HG03571 (cell line): Measurements from ENCODE around the gene MDFI.

Source experiments
- ATAC-seq: cut with Tn5 transposase; IDR thresholded peaks from one replicate; pipeline ENCODE4 v1.9.1; 2021; ENCODE audit not compliant: unreplicated experiment

Gene MDFI

GRCh38 chr6:41633056-41633634, 5.1 kb upstream of the MDFI start:
- ATAC-seq, result no peak

- no peak for ATAC-seq
Observed at GRCh38 chr6:41634657-41635056, 3.6 kb upstream of the MDFI start.

- no peak for ATAC-seq
Observed at GRCh38 chr6:41635365-41635764, 2.9 kb upstream of the MDFI start.

DNA sequence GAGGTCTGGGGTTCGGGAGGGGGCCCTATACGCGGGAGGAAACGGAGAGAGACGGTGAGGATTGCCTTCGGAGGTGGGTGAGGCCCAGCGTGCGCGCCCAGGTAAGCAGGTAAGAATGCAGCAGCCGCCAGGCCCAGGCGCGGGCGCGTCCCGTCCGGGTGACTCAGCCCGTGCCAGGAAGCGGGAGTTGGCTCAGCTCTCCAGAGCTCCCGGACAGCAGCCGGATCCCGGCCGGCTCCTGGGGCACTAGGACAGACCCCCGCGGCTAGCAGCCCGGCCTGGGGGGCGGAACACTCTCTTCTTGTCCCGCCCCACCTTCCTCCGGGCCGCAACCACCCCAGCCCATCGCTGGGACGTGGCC, 1.5 kb upstream of the MDFI start:
- ATAC-seq, result no peak

DNA sequence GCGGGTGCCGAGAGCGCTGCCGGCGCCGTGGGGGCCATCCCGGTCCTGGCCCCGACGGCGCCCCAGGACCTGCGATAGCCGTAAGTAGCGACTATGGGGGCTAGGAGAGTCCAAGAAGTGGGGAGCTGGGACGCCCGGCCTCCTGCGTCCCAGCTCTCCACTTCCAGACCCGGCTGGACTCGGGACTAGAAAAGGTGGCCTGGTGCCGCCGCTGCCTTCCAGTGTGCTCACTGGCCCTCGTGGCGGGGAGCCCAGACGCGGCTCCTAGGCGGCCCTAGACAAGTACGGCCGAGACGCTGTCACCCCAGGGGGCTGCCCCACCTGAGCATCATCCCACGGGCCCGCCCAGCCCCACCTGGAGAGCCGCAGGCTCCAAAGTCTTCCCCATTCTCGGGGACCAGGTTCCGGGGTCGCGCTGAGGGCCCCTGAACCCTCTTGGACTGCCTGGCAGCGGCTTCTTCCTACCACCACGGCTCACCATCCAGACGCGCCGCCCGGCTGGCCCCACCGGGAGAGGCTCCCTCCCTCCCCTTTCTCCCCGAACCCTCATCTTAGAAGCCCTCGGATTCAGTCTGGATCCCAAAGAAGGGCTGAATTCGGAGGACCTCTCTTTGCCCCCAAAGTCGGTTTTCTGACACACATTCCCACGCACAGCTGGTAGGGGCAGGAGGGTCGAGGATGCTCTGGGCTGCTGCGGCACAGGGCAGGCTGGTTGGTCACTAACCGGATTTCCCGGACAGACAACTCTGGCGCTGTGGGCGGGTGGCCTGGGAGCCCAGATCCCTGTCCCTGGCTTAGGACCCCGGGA, 870 bp upstream of the MDFI start:
- no peak for ATAC-seq

DNA sequence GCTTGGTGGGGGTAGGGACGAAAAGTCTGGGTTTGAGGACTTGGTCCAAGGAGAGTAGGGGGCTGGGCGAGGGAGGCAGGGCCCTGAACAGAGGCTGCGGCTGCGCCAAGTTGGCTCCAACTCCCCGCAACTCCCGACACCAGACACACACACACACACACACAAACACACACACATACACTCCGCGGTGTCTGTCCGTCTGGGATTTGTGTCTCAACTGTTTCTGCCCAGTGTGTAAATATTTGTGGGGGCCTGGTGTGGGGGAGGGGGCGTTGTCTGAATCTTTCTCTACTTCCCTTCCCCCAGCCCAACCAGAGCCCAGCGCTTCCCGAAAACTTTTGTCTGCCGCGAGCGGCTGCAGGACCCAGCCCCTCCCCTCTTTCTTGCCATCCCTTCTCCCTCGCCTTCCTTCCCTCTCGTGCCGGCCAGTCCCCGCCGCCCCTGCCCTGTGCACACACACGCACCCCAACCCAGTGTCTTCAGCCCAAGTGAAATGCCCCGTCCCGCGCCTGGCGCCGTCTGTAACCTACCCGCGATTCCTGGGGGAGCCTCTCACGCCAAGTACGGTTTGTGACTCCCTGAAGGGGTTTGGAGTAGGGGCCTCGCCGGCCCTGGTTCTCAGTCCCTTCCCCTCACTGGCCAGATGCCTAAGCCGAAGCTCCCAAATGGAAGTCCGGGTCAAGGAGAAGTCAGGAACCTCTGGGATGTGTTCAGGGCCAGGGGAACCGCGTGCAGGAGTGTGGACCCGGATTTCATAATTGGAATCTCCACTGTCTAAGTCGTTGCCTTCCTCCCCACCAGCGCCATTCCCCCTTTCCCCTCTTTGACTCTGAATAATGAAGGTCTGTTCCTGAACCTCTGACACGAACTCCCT, 904 bp downstream of the MDFI start:
- no peak for ATAC-seq

DNA sequence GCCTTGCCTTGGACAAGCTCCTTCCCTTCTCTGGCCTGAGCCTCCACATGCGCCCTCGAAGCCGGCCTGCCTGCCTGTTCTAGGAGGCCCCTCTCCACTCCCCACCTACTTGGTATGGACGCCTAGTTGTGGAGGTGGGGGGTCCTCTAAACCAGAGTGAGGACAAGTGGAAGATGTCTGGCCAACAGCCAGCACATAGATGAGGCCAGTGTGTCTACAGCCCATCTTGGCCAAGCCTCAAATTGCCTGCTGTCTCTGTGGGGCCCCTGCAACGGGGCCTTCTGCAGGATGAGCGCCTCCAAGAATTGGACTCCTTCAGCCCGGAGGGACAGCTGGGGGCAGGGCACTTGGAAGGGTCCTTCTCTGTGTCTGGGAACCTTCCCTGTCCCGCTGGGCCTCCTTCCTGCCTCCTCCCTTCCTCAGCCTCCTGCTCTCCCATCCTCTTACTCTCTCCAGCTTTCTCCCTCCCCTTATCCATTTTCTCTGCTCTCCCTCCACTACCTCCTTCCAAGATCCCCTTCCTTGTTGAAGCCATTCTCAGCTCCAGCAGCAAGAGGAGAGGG, 1.6 kb downstream of the MDFI start:
- no peak for ATAC-seq

DNA sequence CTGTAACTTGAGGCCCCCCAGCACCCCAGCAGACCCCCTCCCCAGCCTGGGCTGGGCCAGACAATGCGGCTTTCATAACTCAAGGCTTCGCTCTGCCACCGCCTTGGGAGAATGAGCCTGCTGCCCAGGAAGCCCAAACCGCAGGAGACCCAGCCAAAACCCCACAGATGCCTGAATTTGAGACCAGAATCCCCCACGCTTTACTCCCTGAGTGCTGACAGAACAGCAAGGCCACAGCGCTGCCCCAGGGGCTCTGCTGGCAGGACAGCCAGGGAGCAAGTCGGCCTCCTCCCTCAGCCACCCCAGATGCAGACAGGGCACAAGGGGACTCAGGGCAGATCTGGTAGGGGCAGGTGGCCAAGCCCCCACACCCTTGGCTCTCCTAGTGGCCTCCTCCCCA, 2.2 kb downstream of the MDFI start:
- no peak for ATAC-seq

DNA sequence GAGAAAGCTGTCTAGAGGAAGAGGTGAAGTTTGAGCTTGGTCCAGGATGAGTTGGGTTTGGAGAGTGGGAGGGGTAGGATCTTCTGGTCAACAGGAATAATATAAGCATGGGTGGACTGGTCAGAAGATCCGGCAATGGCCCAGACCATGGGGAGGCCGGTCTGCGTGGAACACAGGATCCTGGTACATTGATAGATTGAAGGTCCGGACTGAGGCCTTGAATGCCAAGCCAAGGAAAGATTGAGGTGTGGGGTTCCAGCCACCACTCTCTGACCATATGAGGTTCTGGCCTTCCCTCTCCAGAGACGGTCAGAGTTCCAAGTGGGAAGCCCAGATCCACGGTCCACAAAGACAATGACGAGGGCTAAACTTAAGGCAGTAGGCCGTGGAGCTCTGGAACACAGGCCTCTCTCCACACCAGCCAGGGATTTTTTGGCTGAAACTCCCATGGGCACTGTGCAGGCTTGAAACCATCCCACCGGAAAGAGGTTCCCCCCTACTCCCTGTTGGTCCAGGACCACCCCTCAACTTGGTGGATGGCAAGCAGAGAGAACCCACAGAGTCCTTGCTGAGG, 3.2 kb downstream of the MDFI start:
- ATAC-seq, result no peak

DNA sequence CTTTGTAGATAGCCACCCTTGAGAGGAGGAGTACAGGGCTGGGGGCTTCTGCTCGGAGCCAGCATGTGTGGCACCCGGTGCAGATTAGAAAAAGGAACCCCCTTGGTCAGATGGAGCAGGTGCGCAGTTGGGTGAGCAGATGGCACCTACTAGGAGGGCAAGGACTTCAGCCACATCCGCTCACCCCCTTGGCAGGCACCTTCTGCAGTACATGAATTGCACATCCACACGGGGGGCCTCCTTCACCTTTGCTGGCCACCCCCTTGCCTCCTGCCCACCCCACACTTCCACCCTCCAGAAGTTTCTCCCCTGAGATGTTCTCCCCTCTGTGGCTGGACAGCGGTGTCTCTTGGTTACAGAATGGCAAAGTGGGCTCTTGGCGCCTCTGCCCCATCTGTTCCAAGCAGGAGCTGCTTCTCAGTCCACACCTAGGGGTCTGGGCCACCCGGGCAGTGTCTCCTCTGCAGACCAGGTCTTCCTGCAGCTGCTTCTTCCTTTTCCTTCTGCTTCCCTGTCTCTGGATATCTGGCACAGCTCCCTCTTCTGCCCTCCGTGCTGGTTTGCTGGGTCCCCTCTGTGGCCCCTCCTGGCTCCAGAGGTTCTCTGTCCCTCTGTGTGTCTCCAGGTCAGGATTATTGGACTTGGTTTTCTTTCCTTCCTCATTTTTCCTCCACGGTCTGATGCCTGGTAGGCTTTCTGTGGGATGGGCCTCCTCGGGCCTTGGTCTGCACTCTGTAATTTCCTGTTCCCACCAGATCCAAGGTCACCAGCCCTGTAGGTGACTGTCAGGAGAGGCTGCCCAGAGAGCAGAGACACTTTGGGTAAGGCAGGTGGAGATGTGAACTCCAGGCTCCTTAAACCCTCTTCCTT, 4.1 kb downstream of the MDFI start:
- no peak for ATAC-seq

DNA sequence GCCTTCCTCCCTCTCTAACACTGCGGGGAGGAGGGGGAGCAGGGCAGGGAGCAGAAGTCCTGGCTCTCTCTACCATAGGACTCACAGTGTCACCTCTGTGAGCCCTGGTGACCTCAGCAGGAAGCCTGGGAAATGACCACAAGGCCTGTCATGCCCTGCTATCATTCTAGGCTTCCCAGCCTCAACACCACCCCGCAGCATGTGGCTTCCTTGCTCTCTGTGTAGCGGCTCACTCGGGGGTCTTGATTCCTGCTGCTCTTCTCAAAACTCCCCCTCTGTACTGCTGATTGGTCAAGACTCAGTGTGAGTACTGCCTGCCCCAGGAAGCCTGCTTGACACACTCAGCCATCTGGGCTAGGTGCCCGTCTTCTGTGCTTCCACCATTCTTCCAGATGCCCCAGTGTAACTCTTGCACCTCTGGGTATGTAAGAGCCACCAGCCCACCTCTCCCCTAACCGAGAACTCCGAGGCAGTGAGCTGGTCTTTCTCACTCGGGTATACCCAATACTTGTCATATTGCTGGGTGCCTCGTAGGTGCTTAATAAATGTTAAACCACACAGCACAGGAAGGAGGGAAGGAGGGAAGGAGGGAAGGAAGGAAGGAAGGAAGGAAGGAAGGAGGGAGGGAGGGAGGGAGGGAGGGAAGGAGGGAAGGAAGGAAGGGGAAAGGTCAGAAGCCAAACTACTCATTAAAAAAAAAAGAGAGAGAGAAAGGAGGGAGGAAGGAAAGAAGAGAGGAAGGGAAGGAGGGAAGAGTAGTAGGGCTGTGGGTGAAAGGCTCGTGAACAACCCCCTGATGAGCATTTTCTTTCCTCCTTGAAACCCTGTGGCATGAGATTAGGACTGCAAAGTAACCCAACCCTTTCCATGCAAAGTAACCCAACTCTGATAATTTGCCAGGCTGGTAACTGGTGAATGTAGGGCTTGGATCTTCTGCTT, 5.0 kb downstream of the MDFI start:
- no peak for ATAC-seq

GRCh38 chr6:41643899-41644269, 5.6 kb downstream of the MDFI start:
- no peak for ATAC-seq

DNA sequence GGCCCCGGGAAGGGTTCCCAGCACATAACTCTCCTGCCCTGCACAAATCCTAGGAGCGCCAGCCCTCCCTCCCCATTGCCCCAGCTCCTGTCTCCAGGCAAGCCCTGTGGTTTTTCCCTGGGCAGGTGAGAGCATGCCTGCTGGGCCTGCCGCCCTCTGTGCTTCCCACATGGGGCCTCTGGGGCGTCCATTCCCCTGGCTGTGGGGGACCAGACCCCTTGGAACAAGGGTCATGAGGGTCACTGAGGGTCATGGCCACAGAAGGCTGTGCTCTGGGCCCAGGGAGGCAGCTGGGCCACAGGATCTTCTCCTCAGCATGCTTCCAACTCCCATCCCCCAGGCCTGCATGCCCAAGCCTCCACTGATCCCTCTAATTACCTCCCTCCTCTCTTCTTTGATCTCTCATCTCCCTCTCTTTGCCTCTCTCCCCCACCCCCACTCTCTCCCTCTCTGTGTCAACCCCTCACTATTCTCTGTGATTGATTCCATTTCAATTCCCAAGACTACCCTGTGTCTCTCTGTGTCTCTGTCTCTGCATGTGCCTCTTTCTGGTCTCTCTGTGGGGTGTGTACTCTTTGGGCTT, 6.1 kb downstream of the MDFI start:
- ATAC-seq, result no peak

DNA sequence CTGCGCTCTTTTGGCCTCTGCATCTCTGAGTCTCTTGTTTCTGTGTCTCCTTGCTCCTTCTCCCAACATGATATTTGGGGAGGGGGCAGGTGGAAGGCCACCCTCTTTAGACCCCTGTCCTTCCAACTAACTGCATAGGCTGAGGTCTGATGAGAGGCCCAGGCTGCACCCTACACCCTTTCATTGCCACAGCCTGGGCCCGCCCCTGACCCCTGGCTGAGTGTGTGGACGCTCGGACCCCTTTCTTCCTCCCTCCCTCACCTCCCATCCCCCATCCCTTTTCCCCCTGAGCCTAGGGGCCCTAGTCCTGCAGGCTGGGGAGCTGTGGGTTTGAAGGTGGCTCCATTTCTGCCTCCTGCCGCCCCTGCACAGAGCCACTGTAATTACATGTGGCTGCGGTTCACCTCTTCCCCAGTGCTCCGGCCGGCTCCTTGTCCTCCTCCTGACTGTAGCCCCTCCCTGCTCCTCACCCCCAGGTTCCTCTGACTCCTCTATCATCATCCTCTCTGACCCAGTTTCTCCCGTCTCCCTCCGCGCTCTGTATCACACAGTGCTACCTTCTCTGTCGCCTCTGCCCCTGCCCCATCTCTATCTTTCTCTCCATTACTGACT, 6.8 kb downstream of the MDFI start:
- no peak for ATAC-seq

GRCh38 chr6:41646026-41646795, 7.9 kb downstream of the MDFI start:
- ATAC-seq, result no peak

GRCh38 chr6:41647061-41647511, 8.8 kb downstream of the MDFI start:
- no peak for ATAC-seq

DNA sequence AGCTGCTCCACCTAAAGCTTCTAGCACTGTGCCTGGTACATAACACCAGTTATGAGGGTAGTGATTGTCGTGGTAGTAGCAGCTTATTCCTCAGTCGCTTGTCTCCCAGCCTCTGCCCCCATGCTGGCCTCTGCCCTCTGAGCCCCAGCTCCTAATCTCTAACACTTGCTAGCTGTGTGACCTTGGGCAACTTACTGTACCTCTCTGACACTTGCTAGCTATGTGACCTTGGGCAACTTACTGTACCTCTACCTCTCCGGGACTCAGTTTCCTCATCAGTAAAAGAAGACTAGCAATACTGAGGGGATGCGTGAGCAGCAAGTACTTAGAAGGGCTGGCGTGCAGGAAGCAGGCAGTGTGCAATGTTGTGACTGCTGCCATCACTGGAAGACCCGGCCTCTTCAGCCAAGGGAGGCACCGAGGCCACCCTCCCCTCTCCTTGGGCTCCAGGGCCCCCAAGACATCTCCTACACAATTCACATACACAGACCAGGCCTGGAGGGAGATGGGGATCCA, 9.9 kb downstream of the MDFI start:
- ATAC-seq, result no peak
